Measurements from ENCODE around the gene NHP2.

- TF ChIP-seq TAF1 (IDR thresholded peaks at IDR 0.05; ENCODE audit: borderline replicate concordance, low read depth, low read length) (no peak), POLR2AphosphoS5 (IDR thresholded peaks at IDR 0.05; ENCODE audit: low read depth, low read length) (no peak), POLR2A (IDR thresholded peaks at IDR 0.05; ENCODE audit: low read depth, low read length) (no peak)
These were observed 42.7 kb upstream of the NHP2 start for GRCh38 chr5:178196281-178196812.

Measured in GM12892 (cell line).